Measurements from ENCODE around the gene EXTL1.

EXTL1 gene

GRCh38 chr1:26044971-26045721, 23.6 kb downstream of the EXTL1 start:
- peak; percentile 13 for DNase-seq

- DNase-seq, result peak; percentile 44
Observed at GRCh38 chr1:26045722-26046245, 24.2 kb downstream of the EXTL1 start, which contains the start of gene SLC30A2. TSS of gene SLC30A2 (minus strand) at chr1:26046118. CDS start at chr1:26045896, 222 bp downstream.

GRCh38 chr1:26046246-26047095, 24.9 kb downstream of the EXTL1 start:
- peak; percentile 2 for DNase-seq

- DNase-seq, result no peak
Observed at GRCh38 chr1:26047278-26047874, 25.8 kb downstream of the EXTL1 start.

GRCh38 chr1:26049531-26050247, 28.1 kb downstream of the EXTL1 start:
- DNase-seq, result no peak

- DNase-seq, result no peak
Observed at GRCh38 chr1:26050248-26050640, 28.7 kb downstream of the EXTL1 start.

GRCh38 chr1:26053718-26054560, 32.4 kb downstream of the EXTL1 start:
- DNase-seq, result no peak

- DNase-seq, result no peak
Observed at GRCh38 chr1:26055041-26055440, 33.5 kb downstream of the EXTL1 start.

GRCh38 chr1:26057189-26057588, 35.6 kb downstream of the EXTL1 start:
- no peak for DNase-seq

- no peak for DNase-seq
Observed at GRCh38 chr1:26058052-26058595, 36.5 kb downstream of the EXTL1 start.

- DNase-seq, result no peak
Observed at GRCh38 chr1:26059906-26060305, 38.3 kb downstream of the EXTL1 start.

GRCh38 chr1:26060832-26061574, 39.4 kb downstream of the EXTL1 start:
- DNase-seq, result no peak

GRCh38 chr1:26064553-26064952, 43.0 kb downstream of the EXTL1 start:
- no peak for DNase-seq

- no peak for DNase-seq
Observed at GRCh38 chr1:26066160-26066559, 44.6 kb downstream of the EXTL1 start.

GRCh38 chr1:26066857-26067256, 45.3 kb downstream of the EXTL1 start:
- DNase-seq, result no peak

GRCh38 chr1:26067432-26067911, 45.9 kb downstream of the EXTL1 start, which contains the start of gene TRIM63:
TSS of gene TRIM63 (minus strand) at chr1:26067630. CDS start at chr1:26067494, 136 bp downstream.
- no peak for DNase-seq

- DNase-seq, result no peak
Observed at GRCh38 chr1:26069941-26070295, 48.3 kb downstream of the EXTL1 start.

- DNase-seq, result no peak
Observed at GRCh38 chr1:26070296-26070962, 48.9 kb downstream of the EXTL1 start.

GRCh38 chr1:26070963-26071342, 49.4 kb downstream of the EXTL1 start:
- no peak for DNase-seq

GRCh38 chr1:26072305-26072704, 50.7 kb downstream of the EXTL1 start:
- no peak for DNase-seq
